HEK293T (cell line): Measurements from ENCODE around the gene POLR3C.

Experiments
- CTCF ChIA-PET: fragments of 350-600 bp; formaldehyde crosslinking; extraction: SDS; loops from one replicate; lab custom pipeline; 2021; ENCODE audit warnings: antibody characterized with exemption, inconsistent platforms; lab: Yijun Ruan, JAX
- POLR2A ChIA-PET: fragments of 350-600 bp; formaldehyde crosslinking; extraction: SDS; loops from one replicate; lab custom pipeline; 2020; ENCODE audit warnings: antibody characterized with exemption, inconsistent platforms; lab: Yijun Ruan, JAX
- DNase-seq: peaks from one replicate; pipeline ENCODE4 v3.0.0; 2012; ENCODE audit warnings: mixed read lengths; ENCODE audit errors: extremely low spot score
- ARNT ChIP-seq: fragments of 450-650 bp; IDR thresholded peaks from 2 replicates; pipeline ENCODE4 v1.6.1; 2017; ENCODE audit warnings: mild to moderate bottlenecking
- BHLHE40 ChIP-seq: fragments of 450-650 bp; IDR thresholded peaks from 2 replicates; pipeline ENCODE4 v1.6.1; 2016; ENCODE audit warnings: mild to moderate bottlenecking, moderate library complexity, borderline replicate concordance
- CTBP1 ChIP-seq: fragments of 450-650 bp; IDR thresholded peaks from 2 replicates; pipeline ENCODE4 v1.6.1; 2016; ENCODE audit warnings: borderline replicate concordance
- ELF4 ChIP-seq: fragments of 450-650 bp; IDR thresholded peaks from 2 replicates; pipeline ENCODE4 v1.6.1; 2017; ENCODE audit warnings: antibody characterized with exemption
- FOXA1 ChIP-seq: fragments of 450-650 bp; IDR thresholded peaks from 2 replicates; pipeline ENCODE4 v1.6.1; 2016; ENCODE audit warnings: mild to moderate bottlenecking
- FOXK2 ChIP-seq: fragments of 450-650 bp; IDR thresholded peaks from 2 replicates; pipeline ENCODE4 v1.6.1; 2016; ENCODE audit warnings: mild to moderate bottlenecking
- FOXM1 ChIP-seq: fragments of 450-650 bp; IDR thresholded peaks from 2 replicates; pipeline ENCODE4 v1.6.1; 2017; ENCODE audit warnings: mild to moderate bottlenecking, borderline replicate concordance
- HDGF ChIP-seq: fragments of 450-650 bp; IDR thresholded peaks from 2 replicates; pipeline ENCODE4 v1.6.1; 2017; ENCODE audit warnings: antibody characterized with exemption, borderline replicate concordance
- L3MBTL2 ChIP-seq: fragments of 450-650 bp; conservative IDR thresholded peaks from 2 replicates; pipeline ENCODE4 v1.6.1; 2016; ENCODE audit warnings: mild to moderate bottlenecking
- LEF1 ChIP-seq: fragments of 450-650 bp; IDR thresholded peaks from 2 replicates; pipeline ENCODE4 v1.6.1; 2017; ENCODE audit warnings: mild to moderate bottlenecking, borderline replicate concordance
- NFRKB ChIP-seq: fragments of 450-650 bp; IDR thresholded peaks from 2 replicates; pipeline ENCODE4 v1.6.1; 2016; ENCODE audit warnings: mild to moderate bottlenecking, moderate library complexity
- PKNOX1 ChIP-seq: fragments of 450-650 bp; IDR thresholded peaks from 2 replicates; pipeline ENCODE4 v1.6.1; 2016
- SP1 ChIP-seq: fragments of 450-650 bp; IDR thresholded peaks from 2 replicates; pipeline ENCODE4 v1.6.1; 2017
- SUZ12 ChIP-seq: fragments of 450-650 bp; IDR thresholded peaks from 2 replicates; pipeline ENCODE4 v1.6.1; 2016; ENCODE audit warnings: mild to moderate bottlenecking
- TARDBP ChIP-seq: fragments of 450-650 bp; IDR thresholded peaks from 2 replicates; pipeline ENCODE4 v1.6.1; 2016
- ZNF384 ChIP-seq: fragments of 450-650 bp; IDR thresholded peaks from 2 replicates; pipeline ENCODE4 v1.6.1; 2016

The POLR3C gene

GRCh38 chr1:145891143-145891542 is 67.1 kb downstream of the POLR3C start:
- DNase-seq, result no peak
- CTCF ChIA-PET, result interaction anchor here (0.8 to 3.5 kb wide), 22 partner anchors 8 to 146 kb away, joined by 3 to 50 read pairs (median 5); partner anchors contain the start of genes ITGA10, NUDT17 and PIAS3
- TF ChIP-seq NFRKB (no peak), CTBP1 (no peak), SP1 (no peak), LEF1 (no peak), ARNT (no peak)
- POLR2A ChIA-PET, result interaction anchor here (0.9 to 2.9 kb wide), 10 partner anchors 12 to 145 kb away, joined by 3 to 25 read pairs (median 8); partner anchors contain the start of genes ANKRD34A, ITGA10, LIX1L and NUDT17

GRCh38 chr1:145891587-145892485 is 67.8 kb downstream of the POLR3C start:
- ChIA-PET CTCF (interaction anchor here (0.7 to 3.5 kb wide), 30 partner anchors 9 to 145 kb away, joined by 3 to 50 read pairs (median 4); partner anchors contain the start of genes ANKRD34A, ITGA10, NUDT17 and PIAS3), POLR2A (interaction anchor here (0.6 to 2.9 kb wide), 18 partner anchors 13 to 160 kb away, joined by 3 to 25 read pairs (median 6); partner anchors contain the start of genes ANKRD34A, ITGA10, LIX1L and NUDT17)
- TF ChIP-seq LEF1 (no peak), FOXK2 (no peak), L3MBTL2 (no peak), FOXA1 (no peak), ZNF384 (no peak), SUZ12 (no peak), NFRKB (no peak), HDGF (no peak), ARNT (no peak), TARDBP (no peak), ELF4 (no peak)
- DNase-seq, result peak; percentile 95

- no peak for TF ChIP-seq FOXM1
- TF ChIP-seq ZNF384, result no peak
- no peak for TF ChIP-seq FOXA1
- no peak for TF ChIP-seq SUZ12
- TF ChIP-seq HDGF, result no peak
- no peak for TF ChIP-seq NFRKB
- no peak for TF ChIP-seq PKNOX1
- no peak for TF ChIP-seq FOXK2
- TF ChIP-seq LEF1, result no peak
- TF ChIP-seq ELF4, result no peak
- no peak for TF ChIP-seq SP1
- no peak for TF ChIP-seq TARDBP
- no peak for TF ChIP-seq L3MBTL2
- no peak for TF ChIP-seq BHLHE40
- TF ChIP-seq ARNT, result no peak
- no peak for TF ChIP-seq CTBP1
- ChIA-PET POLR2A (interaction anchor here (1.0 to 2.9 kb wide), 12 partner anchors 13 to 159 kb away, joined by 3 to 25 read pairs (median 8); partner anchors contain the start of genes ANKRD34A, ITGA10, LIX1L and NUDT17), CTCF (interaction anchor here (0.8 to 3.5 kb wide), 23 partner anchors 10 to 144 kb away, joined by 3 to 50 read pairs (median 4); partner anchors contain the start of genes ANKRD34A, ITGA10, NUDT17 and PIAS3)
- no peak for DNase-seq
Measured at GRCh38 chr1:145892486-145893087, 68.6 kb downstream of the POLR3C start.

GRCh38 chr1:145893306-145894055 is 69.5 kb downstream of the POLR3C start:
- no peak for TF ChIP-seq L3MBTL2
- TF ChIP-seq FOXA1, result no peak
- no peak for TF ChIP-seq NFRKB
- no peak for TF ChIP-seq BHLHE40
- no peak for TF ChIP-seq SUZ12
- TF ChIP-seq FOXK2, result no peak
- TF ChIP-seq LEF1, result no peak
- no peak for TF ChIP-seq SP1
- no peak for TF ChIP-seq HDGF
- no peak for TF ChIP-seq TARDBP
- TF ChIP-seq ELF4, result no peak
- TF ChIP-seq ZNF384, result no peak
- TF ChIP-seq FOXM1, result no peak
- no peak for TF ChIP-seq ARNT
- no peak for TF ChIP-seq CTBP1
- no peak for TF ChIP-seq PKNOX1
- no peak for DNase-seq
- POLR2A ChIA-PET, result interaction anchor here (2.7 to 2.9 kb wide), 2 partner anchors 34 to 35 kb away, joined by 23 to 25 read pairs; partner anchors contain the start of genes PIAS3 and RBM8A
- CTCF ChIA-PET, result interaction anchor here (0.8 to 3.5 kb wide), 5 partner anchors 11 to 84 kb away, joined by 3 to 50 read pairs (median 4); partner anchors contain the start of gene ITGA10
